ENCODE measurements around the gene LRRC59.

DNA sequence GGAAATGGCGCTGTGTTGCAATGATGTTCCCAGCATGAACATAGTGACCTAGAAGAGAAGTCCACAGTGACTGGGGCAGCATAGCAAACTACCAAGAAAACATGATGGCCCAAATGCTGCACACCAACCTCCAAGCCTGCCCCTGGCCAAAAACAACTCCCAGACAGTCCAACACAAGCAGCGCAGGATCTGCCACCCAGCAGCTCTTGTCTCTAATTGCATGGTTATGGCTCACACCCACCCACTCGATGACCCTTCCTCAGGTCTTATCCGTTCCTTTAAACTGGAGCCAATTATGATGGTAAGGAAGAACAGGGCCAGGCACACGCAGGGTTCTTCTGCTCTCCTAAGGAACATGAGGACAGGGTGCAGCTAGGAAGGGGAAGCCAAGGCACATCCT is 27.3 kb downstream of the LRRC59 start:
- TF ChIP-seq, protein P1, sequence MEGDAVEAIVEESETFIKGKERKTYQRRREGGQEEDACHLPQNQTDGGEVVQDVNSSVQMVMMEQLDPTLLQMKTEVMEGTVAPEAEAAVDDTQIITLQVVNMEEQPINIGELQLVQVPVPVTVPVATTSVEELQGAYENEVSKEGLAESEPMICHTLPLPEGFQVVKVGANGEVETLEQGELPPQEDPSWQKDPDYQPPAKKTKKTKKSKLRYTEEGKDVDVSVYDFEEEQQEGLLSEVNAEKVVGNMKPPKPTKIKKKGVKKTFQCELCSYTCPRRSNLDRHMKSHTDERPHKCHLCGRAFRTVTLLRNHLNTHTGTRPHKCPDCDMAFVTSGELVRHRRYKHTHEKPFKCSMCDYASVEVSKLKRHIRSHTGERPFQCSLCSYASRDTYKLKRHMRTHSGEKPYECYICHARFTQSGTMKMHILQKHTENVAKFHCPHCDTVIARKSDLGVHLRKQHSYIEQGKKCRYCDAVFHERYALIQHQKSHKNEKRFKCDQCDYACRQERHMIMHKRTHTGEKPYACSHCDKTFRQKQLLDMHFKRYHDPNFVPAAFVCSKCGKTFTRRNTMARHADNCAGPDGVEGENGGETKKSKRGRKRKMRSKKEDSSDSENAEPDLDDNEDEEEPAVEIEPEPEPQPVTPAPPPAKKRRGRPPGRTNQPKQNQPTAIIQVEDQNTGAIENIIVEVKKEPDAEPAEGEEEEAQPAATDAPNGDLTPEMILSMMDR (conservative IDR thresholded peaks at IDR 0.05; ENCODE audit: low read depth, low read length): no peak
- TF ChIP-seq EZH2 (IDR thresholded peaks at IDR 0.05; ENCODE audit: borderline replicate concordance, low read depth, low read length, poor library complexity, severe bottlenecking): no peak

Data from A673 (cell line).